ENCODE measurements around the gene FCGR1A. TPM values are rescaled to one million over a fixed set of nuclear protein-coding genes. Genes with fewer than 3 reads are reported as not detected.
A peak's percentile ranks its signal among the peaks of the same experiment; 100 is the strongest.
"Not testable (repeated sequence)": the region's sequence is repeated elsewhere in the genome, so short reads cannot be mapped to it uniquely, and the experiment has no call there.

FCGR1A gene
- total RNA-seq, 1 experiment from 2014 or later: not detected

DNA sequence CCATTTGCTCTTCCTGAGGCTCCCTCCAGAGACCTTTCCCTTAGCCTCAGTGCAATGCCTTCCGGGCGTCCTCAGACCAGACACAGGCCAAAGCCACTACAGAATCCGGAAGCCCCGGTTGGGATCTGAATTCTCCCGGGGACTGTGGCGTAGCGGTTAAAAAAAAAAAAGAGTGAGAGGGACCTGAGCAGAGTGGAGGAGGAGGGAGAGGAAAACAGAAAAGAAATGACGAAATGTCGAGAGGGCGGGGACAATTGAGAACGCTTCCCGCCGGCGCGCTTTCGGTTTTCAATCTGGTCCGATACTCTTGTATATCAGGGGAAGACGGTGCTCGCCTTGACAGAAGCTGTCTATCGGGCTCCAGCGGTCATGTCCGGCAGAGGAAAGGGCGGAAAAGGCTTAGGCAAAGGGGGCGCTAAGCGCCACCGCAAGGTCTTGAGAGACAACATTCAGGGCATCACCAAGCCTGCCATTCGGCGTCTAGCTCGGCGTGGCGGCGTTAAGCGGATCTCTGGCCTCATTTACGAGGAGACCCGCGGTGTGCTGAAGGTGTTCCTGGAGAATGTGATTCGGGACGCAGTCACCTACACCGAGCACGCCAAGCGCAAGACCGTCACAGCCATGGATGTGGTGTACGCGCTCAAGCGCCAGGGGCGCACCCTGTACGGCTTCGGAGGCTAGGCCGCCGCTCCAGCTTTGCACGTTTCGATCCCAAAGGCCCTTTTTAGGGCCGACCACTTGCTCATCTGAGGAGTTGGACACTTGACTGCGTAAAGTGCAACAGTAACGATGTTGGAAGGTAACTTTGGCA is 50.0 kb downstream of the FCGR1A start:
- H3K4me3 ChIP-seq; H2AFZ ChIP-seq; POLR2A ChIA-PET (ENCODE audit: unreplicated experiment); DNase-seq; H3F3A ChIP-seq (ENCODE audit: insufficient read depth, low read depth); H3K36me3 ChIP-seq (ENCODE audit: low read depth); H3K9me3 ChIP-seq (ENCODE audit: insufficient read depth, low read depth); H3K27me3 ChIP-seq (ENCODE audit: insufficient read depth, low read depth); H3K9me2 ChIP-seq (ENCODE audit: insufficient read depth); H3K27ac ChIP-seq; CTCF ChIA-PET; H3K4me1 ChIP-seq (replicated peaks; ENCODE audit: insufficient read depth); H3K79me2 ChIP-seq (ENCODE audit: low read depth); intact Hi-C loops (cut with micrococcal nuclease; ENCODE audit: unreplicated experiment); H4K20me1 ChIP-seq (ENCODE audit: insufficient read depth); H3K4me2 ChIP-seq: not testable (repeated sequence)
- BruUV-seq (replicated peaks): TSS peak; percentile 83

DNA sequence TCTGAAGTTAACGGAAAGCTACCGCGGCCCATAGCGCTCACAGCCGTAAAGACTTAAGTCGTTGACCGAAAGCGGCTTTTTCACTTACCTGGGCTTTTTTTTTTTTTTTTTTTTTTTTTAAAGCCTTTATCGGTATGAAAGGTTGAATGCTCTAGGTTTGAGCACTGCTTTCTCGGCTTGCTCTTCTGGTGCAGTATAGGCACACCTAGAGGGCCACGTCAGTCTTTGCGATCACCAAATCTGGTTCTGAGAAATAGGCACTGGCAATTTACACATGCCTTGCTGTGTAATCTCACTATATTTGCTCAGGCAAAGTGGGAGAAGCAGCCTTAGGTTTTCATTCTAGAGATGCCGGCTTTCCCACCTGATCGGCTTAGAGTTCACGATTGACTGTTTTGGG is 50.6 kb downstream of the FCGR1A start:
- H3K79me2 ChIP-seq (ENCODE audit: low read depth); H3K27me3 ChIP-seq (ENCODE audit: insufficient read depth, low read depth); H2AFZ ChIP-seq; H3F3A ChIP-seq (ENCODE audit: insufficient read depth, low read depth); BruUV-seq (replicated peaks); H3K4me2 ChIP-seq; DNase-seq; intact Hi-C loops (cut with micrococcal nuclease; ENCODE audit: unreplicated experiment); H3K4me1 ChIP-seq (replicated peaks; ENCODE audit: insufficient read depth); H4K20me1 ChIP-seq (ENCODE audit: insufficient read depth); H3K36me3 ChIP-seq (ENCODE audit: low read depth); CTCF ChIA-PET; H3K4me3 ChIP-seq; H3K9me3 ChIP-seq (ENCODE audit: insufficient read depth, low read depth); POLR2A ChIA-PET (ENCODE audit: unreplicated experiment); H3K27ac ChIP-seq; H3K9me2 ChIP-seq (ENCODE audit: insufficient read depth): not testable (repeated sequence)

DNA sequence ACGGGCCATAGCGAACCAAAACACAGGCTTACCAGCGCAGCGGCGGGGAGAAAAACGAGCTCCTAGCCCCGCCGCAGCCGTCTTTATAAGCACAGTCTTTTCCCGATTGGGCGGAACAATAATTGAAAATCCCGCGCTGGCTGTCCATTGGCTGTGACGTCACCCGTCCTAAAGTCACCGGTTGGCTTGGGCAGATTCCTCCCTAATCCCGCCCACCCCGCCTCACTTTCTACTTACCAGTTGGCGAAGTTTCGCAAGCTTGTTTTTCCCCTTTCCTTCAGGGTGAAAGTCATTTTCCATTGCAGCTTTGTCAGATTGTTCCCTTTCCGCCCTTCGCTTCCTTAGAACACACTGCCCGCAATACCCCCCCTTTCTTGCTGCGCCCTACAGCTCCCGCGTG is 58.7 kb downstream of the FCGR1A start:
- CTCF ChIA-PET; H3K4me3 ChIP-seq; H3K27me3 ChIP-seq (ENCODE audit: insufficient read depth, low read depth); H3K9me3 ChIP-seq (ENCODE audit: insufficient read depth, low read depth); H2AFZ ChIP-seq; POLR2A ChIA-PET (ENCODE audit: unreplicated experiment); BruUV-seq (replicated peaks); H3K4me2 ChIP-seq; H3K9me2 ChIP-seq (ENCODE audit: insufficient read depth); DNase-seq; H3K27ac ChIP-seq; intact Hi-C loops (cut with micrococcal nuclease; ENCODE audit: unreplicated experiment): not testable (repeated sequence)
- H3F3A ChIP-seq (ENCODE audit: insufficient read depth, low read depth): peaks cover 23% of the 10 kb centered on the region
- peaks cover 11% of the 10 kb centered on the region; the same call in 1 of the 2 replicates for H3K36me3 ChIP-seq (ENCODE audit: low read depth)
- H3K79me2 ChIP-seq (ENCODE audit: low read depth): peaks cover 29% of the 10 kb centered on the region
- peaks cover 26% of the 10 kb centered on the region for H4K20me1 ChIP-seq (ENCODE audit: insufficient read depth)
- peaks cover 24% of the 10 kb centered on the region for H3K4me1 ChIP-seq (replicated peaks; ENCODE audit: insufficient read depth)

Other genes with a start within 250 kb of the FCGR1A start
- not detected in 2 replicates for gene PPIAL4C, start 198.8 kb upstream of the FCGR1A start, total RNA-seq (2021)
- 16.2 and 23.7 TPM in 2 replicates for gene BOLA1, start 116.9 kb downstream of the FCGR1A start, total RNA-seq (2021)
- gene SV2A, start 135.2 kb downstream of the FCGR1A start, total RNA-seq (2021): 0.20 and 0.33 TPM in 2 replicates
- 50.8 and 73.1 TPM in 2 replicates for gene SF3B4, start 145.1 kb downstream of the FCGR1A start, total RNA-seq (2021)
- gene MTMR11, start 154.2 kb downstream of the FCGR1A start, total RNA-seq (2021): 16.0 and 18.2 TPM in 2 replicates
- 30.2 and 30.7 TPM in 2 replicates for gene OTUD7B, start 228.0 kb downstream of the FCGR1A start, total RNA-seq (2021)